Measurements from ENCODE around the gene ITM2C. TPM values are rescaled to one million over a fixed set of nuclear protein-coding genes. Genes with fewer than 3 reads are reported as not detected.

ITM2C gene
- total and polyA plus RNA-seq, 2 of the 8 experiments (the other 6 are each of a cell fraction or from before 2014, with no cell fraction given): 362 to 742 TPM

- ChIA-PET POLR2A (ENCODE audit: partially characterized antibody) (interaction anchor here (3.3 kb wide), 1 partner anchor 11 kb away, joined by 17 read pairs; no protein-coding TSS in a partner anchor), CTCF (ENCODE audit: partially characterized antibody) (interaction anchor here (0.7 to 6.7 kb wide), 23 partner anchors 9 to 266 kb away, joined by 3 to 86 read pairs (median 5); partner anchors contain the start of genes GPR55 and ITM2C)
- no peak overlapping the region for H4K5ac ChIP-seq (ENCODE audit: insufficient read length, low read depth, low read length)
- H3K4me1 ChIP-seq (replicated peaks in 1 of 4; ENCODE audit: control insufficient read depth in 3 of 4, insufficient read depth in 4 of 4, low read length in 3 of 4): peaks cover 0 to 5% (median 0%) of the 10 kb centered on the region in 4 experiments; a peak in 1 of 7 replicates
- H3K27me3 ChIP-seq (replicated peaks in 1 of 4; ENCODE audit: control insufficient read depth in 3 of 4, extremely low read depth in 1 of 4, insufficient read depth in 3 of 4, low read length in 3 of 4): no peaks in the 10 kb centered on the region; a peak in 1 of 7 replicates
- no peak for DNase-seq (ENCODE audit: low read depth in 1 of 2, low spot score in 2 of 2)
- no peak overlapping the region for H3K9ac ChIP-seq (replicated peaks in 1 of 4; ENCODE audit: extremely low read depth in 1 of 4, low read depth in 3 of 4, low read length in 3 of 4)
- no peak overlapping the region for H3K56ac ChIP-seq (replicated peaks; ENCODE audit: insufficient read length, low read depth, low read length)
- H2AK5ac ChIP-seq (ENCODE audit: low read depth, low read length): no peak overlapping the region
- H2BK120ac ChIP-seq (replicated peaks; ENCODE audit: low read depth, low read length): no peak overlapping the region
- H2BK15ac ChIP-seq (ENCODE audit: low read length): no peak overlapping the region
- H4K8ac ChIP-seq (ENCODE audit: extremely low read depth, insufficient read depth, low read length): no peak overlapping the region
- no peak overlapping the region; a peak in 1 of 4 replicates for H3K4me2 ChIP-seq (ENCODE audit: insufficient read depth in 1 of 2, low read depth in 2 of 2, low read length in 2 of 2)
- H3K14ac ChIP-seq (ENCODE audit: insufficient read length): no peak overlapping the region
- peak overlapping the region; percentile 93; the same call in 1 of the 2 replicates for H2AFZ ChIP-seq (ENCODE audit: low read length)
- 0 out of 2 replicates have a peak, but pooled peaks cover 2% of the 10 kb centered on the region for H3K23me2 ChIP-seq (ENCODE audit: low read depth, low read length)
- peak overlapping the region; percentile 95; the same call in 1 of the 2 replicates for H2BK20ac ChIP-seq (ENCODE audit: low read length)
- H4K20me1 ChIP-seq (replicated peaks in 1 of 2; ENCODE audit: control insufficient read depth in 1 of 2, insufficient read depth in 2 of 2, low read length in 2 of 2): no peaks in the 10 kb centered on the region
- H2BK12ac ChIP-seq (ENCODE audit: low read depth, low read length): peak overlapping the region; percentile 72; the same call in 1 of the 2 replicates
- WGBS, 2 experiments (ENCODE audit: extremely low coverage in 1 of 2, insufficient coverage in 1 of 2, insufficient read length in 1 of 2, insufficient replicate concordance in 2 of 2, low coverage in 1 of 2, low lambda C conversion rate in 2 of 2, missing lambda C conversion rate in 1 of 2): 51% methylated on average over 7 of the region's 7 CpGs; no CpG with 5 or more reads in 1 of the 2 experiments
- no peak overlapping the region for H3K23ac ChIP-seq (ENCODE audit: insufficient read length)
- H3K36me3 ChIP-seq (ENCODE audit: control insufficient read depth in 2 of 4, insufficient read depth in 4 of 4, low read length in 3 of 4): no peaks in the 10 kb centered on the region
- H3K79me2 ChIP-seq (ENCODE audit: control insufficient read depth in 1 of 2, insufficient read depth in 2 of 2, low read length in 2 of 2): no peaks in the 10 kb centered on the region
- FAIRE-seq: no peak
- H4K91ac ChIP-seq (replicated peaks; ENCODE audit: insufficient read length, low read length): no peak overlapping the region
- no peak overlapping the region for H3K18ac ChIP-seq (ENCODE audit: extremely low read depth, low read length)
- peaks cover 0 to 2% of the 10 kb centered on the region in 2 experiments; a peak in 1 of 4 replicates for H3K9me3 ChIP-seq (ENCODE audit: insufficient read depth in 2 of 2, low read depth in 1 of 2, low read length in 1 of 2)
- H3K4me3 ChIP-seq (ENCODE audit: extremely low read depth in 1 of 4, insufficient read depth in 2 of 4, low read depth in 3 of 4, low read length in 4 of 4): no peak overlapping the region
- no peak overlapping the region for H3K27ac ChIP-seq (ENCODE audit: low read depth, low read length)
- no peak overlapping the region for H3K4ac ChIP-seq (replicated peaks; ENCODE audit: insufficient read length, low read depth, low read length)
- H3K79me1 ChIP-seq (ENCODE audit: low read depth, low read length): no peaks in the 10 kb centered on the region
- H2BK5ac ChIP-seq (ENCODE audit: low read depth, low read length): no peak overlapping the region
- TF ChIP-seq TCF12 (IDR thresholded peaks at IDR 0.05; ENCODE audit: low read depth, low read length) (no peak), EZH2 (IDR thresholded peaks at IDR 0.05; ENCODE audit: low read depth, low read length, severe bottlenecking) (no peak), ZNF274 (IDR thresholded peaks at IDR 0.05; ENCODE audit: borderline replicate concordance, extremely low read depth, low read length) (no peak), CBX5 (IDR thresholded peaks at IDR 0.05; ENCODE audit: low read depth, low read length) (no peak), NANOG (IDR thresholded peaks at IDR 0.05; ENCODE audit: insufficient read depth, low read depth, low read length, poor library complexity, severe bottlenecking) (no peak), E2F6 (IDR thresholded peaks at IDR 0.05) (no peak), GTF2F1 (IDR thresholded peaks at IDR 0.05; ENCODE audit: borderline replicate concordance, low read depth, low read length) (no peak), HDAC2 (IDR thresholded peaks at IDR 0.05; ENCODE audit: borderline replicate concordance in 1 of 2, low read depth in 2 of 2, low read length in 2 of 2) (no peak), KDM1A (IDR thresholded peaks at IDR 0.05; ENCODE audit: borderline replicate concordance, low read length) (no peak)
Observed at GRCh38 chr2:230850358-230850658, 14.4 kb upstream of the ITM2C start.
